ENCODE results near the gene UTP3.
"Not testable (repeated sequence)": the region's sequence is repeated elsewhere in the genome, so short reads cannot be mapped to it uniquely, and the experiment has no call there.

Gene UTP3, protein sequence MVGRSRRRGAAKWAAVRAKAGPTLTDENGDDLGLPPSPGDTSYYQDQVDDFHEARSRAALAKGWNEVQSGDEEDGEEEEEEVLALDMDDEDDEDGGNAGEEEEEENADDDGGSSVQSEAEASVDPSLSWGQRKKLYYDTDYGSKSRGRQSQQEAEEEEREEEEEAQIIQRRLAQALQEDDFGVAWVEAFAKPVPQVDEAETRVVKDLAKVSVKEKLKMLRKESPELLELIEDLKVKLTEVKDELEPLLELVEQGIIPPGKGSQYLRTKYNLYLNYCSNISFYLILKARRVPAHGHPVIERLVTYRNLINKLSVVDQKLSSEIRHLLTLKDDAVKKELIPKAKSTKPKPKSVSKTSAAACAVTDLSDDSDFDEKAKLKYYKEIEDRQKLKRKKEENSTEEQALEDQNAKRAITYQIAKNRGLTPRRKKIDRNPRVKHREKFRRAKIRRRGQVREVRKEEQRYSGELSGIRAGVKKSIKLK

DNA sequence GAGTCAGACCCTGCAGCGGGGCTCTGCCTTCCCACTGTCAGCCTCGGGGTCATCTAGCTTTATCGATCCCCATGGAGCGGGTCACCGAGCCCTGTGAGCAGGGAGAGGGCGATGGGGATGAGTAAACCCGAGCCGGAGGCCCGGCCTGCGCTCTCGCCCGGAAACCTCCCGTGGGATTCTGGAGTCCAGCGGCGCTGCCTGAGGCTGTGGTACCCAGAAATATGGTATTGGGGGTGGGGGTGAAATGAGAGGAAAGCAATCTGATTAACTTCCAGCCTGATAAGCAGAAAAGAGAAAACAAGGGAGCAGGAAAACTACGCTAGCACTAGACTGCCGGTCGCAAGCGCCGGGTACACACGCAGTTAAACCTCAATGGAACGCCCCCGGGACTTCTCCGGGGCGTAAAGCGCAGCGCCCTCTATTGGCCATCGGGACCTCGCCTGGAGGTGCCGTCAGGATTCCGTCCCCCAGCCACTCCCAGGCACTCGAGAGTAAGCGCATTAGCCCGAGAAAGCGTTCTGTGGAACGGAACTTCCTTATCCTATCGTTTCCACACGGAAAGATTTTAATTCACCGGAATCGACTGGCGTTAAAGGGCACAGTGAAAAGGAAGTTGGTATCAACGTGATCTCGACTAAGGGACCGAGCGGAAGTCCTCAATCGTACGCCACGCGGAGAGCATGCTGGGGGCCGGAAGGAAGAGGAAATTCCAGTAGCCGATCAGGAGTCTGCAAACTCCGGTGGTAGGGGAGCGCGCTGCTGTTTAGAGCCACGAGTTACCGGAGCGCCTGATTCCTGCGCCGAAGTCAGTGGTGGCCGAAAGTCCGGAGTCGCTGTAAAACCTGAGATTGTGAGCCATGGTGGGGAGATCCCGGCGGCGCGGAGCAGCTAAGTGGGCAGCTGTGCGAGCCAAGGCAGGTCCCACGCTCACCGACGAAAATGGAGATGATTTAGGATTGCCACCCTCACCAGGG is at the start of gene UTP3:
UTP3 (plus strand) TSS at position 712 of the 974 bp plus-strand sequence; CDS start at position 858, 146 bp downstream.
- H3K4me3 ChIP-seq (ENCODE audit: low read length), result peak within 1 kb of the TSS; percentile 98
- H3K9me3 ChIP-seq (ENCODE audit: control insufficient read depth, insufficient read depth, low read length), result no peaks in the 10 kb centered on the region
- peaks cover 76% of the 10 kb centered on the region for H3K4me1 ChIP-seq (ENCODE audit: control insufficient read depth, low read length)
- TF ChIP-seq, protein P1, sequence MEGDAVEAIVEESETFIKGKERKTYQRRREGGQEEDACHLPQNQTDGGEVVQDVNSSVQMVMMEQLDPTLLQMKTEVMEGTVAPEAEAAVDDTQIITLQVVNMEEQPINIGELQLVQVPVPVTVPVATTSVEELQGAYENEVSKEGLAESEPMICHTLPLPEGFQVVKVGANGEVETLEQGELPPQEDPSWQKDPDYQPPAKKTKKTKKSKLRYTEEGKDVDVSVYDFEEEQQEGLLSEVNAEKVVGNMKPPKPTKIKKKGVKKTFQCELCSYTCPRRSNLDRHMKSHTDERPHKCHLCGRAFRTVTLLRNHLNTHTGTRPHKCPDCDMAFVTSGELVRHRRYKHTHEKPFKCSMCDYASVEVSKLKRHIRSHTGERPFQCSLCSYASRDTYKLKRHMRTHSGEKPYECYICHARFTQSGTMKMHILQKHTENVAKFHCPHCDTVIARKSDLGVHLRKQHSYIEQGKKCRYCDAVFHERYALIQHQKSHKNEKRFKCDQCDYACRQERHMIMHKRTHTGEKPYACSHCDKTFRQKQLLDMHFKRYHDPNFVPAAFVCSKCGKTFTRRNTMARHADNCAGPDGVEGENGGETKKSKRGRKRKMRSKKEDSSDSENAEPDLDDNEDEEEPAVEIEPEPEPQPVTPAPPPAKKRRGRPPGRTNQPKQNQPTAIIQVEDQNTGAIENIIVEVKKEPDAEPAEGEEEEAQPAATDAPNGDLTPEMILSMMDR (IDR thresholded peaks at IDR 0.05; ENCODE audit: low read depth, low read length, poor library complexity, severe bottlenecking), result peak; percentile 98
- TF ChIP-seq EZH2phosphoT487 (IDR thresholded peaks at IDR 0.05; ENCODE audit: borderline replicate concordance, low read length), result no peak
- H3F3A ChIP-seq (ENCODE audit: control insufficient read depth, insufficient read depth), result peaks cover 14% of the 10 kb centered on the region
- peaks cover 47% of the 10 kb centered on the region for H3K36me3 ChIP-seq (ENCODE audit: control insufficient read depth, low read length)
- peaks cover 86% of the 10 kb centered on the region for H3K79me2 ChIP-seq (ENCODE audit: control insufficient read depth, low read length)
- H4K20me1 ChIP-seq (ENCODE audit: control insufficient read depth, insufficient read depth, low read depth, low read length), result peaks cover 28% of the 10 kb centered on the region
- H3K4me2 ChIP-seq (ENCODE audit: low read length), result peak within 1 kb of the TSS; percentile 95
- H3K27me3 ChIP-seq (ENCODE audit: control insufficient read depth, low read length), result no peaks in the 10 kb centered on the region
- no peaks in the 10 kb centered on the region for H3K9me2 ChIP-seq (replicated peaks; ENCODE audit: control insufficient read depth, low read length)
- H3K27ac ChIP-seq (ENCODE audit: low read depth, low read length), result peak within 1 kb of the TSS; percentile 92

DNA sequence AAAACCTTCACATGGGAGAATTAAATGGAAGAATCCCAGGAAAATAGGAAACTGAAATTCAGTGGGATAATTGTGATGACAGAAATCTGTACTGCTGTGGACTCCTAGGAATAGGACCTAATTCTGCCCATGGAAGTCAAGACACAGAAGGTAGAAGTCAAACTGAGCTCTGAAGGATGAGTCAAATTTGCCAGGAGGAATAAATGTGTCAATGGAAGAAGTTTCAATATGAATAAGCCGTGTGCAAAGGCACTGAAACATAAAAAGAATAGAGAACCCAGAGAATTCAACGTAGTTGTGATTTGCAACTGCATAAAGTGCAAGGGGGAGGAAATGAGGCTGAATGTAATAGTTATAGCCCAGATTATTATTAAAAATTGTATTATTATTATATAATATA is 48.1 kb upstream of the UTP3 start:
- Histone ChIP-seq H3K9me3 (ENCODE audit: control insufficient read depth, insufficient read depth, low read length) (no peaks in the 10 kb centered on the region), H3K9me2 (replicated peaks; ENCODE audit: control insufficient read depth, low read length) (no peaks in the 10 kb centered on the region), H3F3A (ENCODE audit: control insufficient read depth, insufficient read depth) (no peaks in the 10 kb centered on the region), H3K4me3 (ENCODE audit: low read length) (no peak overlapping the region), H3K36me3 (ENCODE audit: control insufficient read depth, low read length) (no peaks in the 10 kb centered on the region), H3K4me2 (ENCODE audit: low read length) (no peak overlapping the region), H3K79me2 (ENCODE audit: control insufficient read depth, low read length) (no peaks in the 10 kb centered on the region), H4K20me1 (ENCODE audit: control insufficient read depth, insufficient read depth, low read depth, low read length) (no peaks in the 10 kb centered on the region), H3K4me1 (ENCODE audit: control insufficient read depth, low read length) (peaks cover 15% of the 10 kb centered on the region), H3K27ac (ENCODE audit: low read depth, low read length) (no peak overlapping the region), H3K27me3 (ENCODE audit: control insufficient read depth, low read length) (no peaks in the 10 kb centered on the region)
- TF ChIP-seq EZH2phosphoT487 (IDR thresholded peaks at IDR 0.05; ENCODE audit: borderline replicate concordance, low read length), result no peak
- TF ChIP-seq, protein P1 (IDR thresholded peaks at IDR 0.05; ENCODE audit: low read depth, low read length, poor library complexity, severe bottlenecking), result no peak

DNA sequence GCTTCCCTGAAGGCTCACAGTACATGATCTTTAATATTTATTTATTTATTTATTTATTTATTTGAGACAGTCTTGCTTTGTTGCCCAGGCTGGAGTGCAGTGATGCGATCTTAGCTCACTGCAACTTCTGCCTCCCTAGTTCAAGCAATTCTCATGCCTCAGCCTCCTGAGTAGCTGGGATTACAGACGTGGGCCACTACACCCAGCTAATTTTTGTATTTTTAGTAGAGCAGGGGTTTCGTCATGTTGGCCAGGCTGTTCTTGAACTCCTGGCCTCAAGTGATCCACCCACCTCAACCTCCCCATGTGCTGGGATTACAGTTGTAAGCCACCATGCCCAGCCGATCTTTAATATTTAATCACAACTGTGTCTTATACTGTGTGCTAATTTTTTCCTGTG is 37.6 kb upstream of the UTP3 start:
- H3K27ac ChIP-seq (ENCODE audit: low read depth, low read length), result peak overlapping the region; percentile 51
- peaks cover 44% of the 10 kb centered on the region for H3K4me1 ChIP-seq (ENCODE audit: control insufficient read depth, low read length)
- not testable (repeated sequence) for H4K20me1 ChIP-seq (ENCODE audit: control insufficient read depth, insufficient read depth, low read depth, low read length); H3K4me2 ChIP-seq (ENCODE audit: low read length); H3K27me3 ChIP-seq (ENCODE audit: control insufficient read depth, low read length); H3K9me2 ChIP-seq (replicated peaks; ENCODE audit: control insufficient read depth, low read length); H3K79me2 ChIP-seq (ENCODE audit: control insufficient read depth, low read length); H3K4me3 ChIP-seq (ENCODE audit: low read length); H3K9me3 ChIP-seq (ENCODE audit: control insufficient read depth, insufficient read depth, low read length)
- H3K36me3 ChIP-seq (ENCODE audit: control insufficient read depth, low read length), result peaks cover 43% of the 10 kb centered on the region
- H3F3A ChIP-seq (ENCODE audit: control insufficient read depth, insufficient read depth), result peaks cover 78% of the 10 kb centered on the region
